A549 (cell line): ENCODE results near the gene HOXA13.

Experiments
- POLR2A ChIP-seq: IDR thresholded peaks from 2 replicates; pipeline ENCODE4 v1.6.1; 2012; ENCODE audit warnings: mild to moderate bottlenecking, low read length
- TF ChIP-seq, protein P1 (sequence below): fragments of >200 bp; sonication (Bioruptor Twin); formaldehyde crosslinking; IDR thresholded peaks from 3 replicates; pipeline ENCODE4 v1.5.1; 2016

DNA sequence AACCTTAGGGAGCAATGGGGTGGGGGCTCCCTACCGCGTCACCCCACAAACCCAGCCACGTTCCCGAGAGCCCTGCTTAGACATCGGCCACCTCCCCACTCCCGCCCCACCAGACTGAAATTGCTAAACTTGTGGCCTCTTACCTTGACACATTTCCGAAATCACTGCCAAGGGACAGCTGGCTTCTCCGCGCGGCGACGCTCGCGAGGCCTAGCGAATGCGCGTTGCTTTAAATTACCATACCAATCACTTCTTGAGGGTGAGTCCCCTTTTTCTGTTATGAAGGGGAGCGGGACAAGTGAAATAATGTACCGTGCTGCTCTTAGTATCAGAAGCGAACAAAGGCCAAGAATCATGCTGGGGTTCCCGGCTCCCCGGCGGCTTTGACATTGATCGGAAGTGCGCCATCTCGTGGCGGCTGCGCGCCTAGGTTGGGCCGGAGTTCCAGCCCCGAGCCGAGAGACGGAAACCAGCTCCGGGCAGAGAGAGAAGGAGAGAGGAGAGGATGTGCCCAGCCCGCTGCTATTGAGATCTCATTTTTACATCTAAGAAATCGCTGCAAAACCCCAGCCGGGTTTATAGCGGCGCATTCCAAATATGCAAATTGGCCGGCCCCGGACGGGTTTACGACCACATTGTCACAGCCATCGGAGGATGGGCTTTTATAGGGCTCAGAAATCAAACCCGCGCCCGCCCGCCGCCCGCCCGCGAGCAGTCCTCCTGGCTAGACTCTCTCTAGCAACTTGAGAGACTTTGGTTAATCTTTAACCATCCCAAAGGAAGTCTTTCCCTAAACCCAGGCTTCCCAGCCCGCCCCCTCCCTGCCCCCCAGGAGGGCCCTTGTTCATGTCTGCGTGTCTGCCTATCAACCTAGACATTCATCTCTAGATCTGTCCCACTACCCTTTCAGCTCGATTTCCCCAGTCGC lies 20.1 kb downstream of the HOXA13 start:
- TF ChIP-seq, protein P1, sequence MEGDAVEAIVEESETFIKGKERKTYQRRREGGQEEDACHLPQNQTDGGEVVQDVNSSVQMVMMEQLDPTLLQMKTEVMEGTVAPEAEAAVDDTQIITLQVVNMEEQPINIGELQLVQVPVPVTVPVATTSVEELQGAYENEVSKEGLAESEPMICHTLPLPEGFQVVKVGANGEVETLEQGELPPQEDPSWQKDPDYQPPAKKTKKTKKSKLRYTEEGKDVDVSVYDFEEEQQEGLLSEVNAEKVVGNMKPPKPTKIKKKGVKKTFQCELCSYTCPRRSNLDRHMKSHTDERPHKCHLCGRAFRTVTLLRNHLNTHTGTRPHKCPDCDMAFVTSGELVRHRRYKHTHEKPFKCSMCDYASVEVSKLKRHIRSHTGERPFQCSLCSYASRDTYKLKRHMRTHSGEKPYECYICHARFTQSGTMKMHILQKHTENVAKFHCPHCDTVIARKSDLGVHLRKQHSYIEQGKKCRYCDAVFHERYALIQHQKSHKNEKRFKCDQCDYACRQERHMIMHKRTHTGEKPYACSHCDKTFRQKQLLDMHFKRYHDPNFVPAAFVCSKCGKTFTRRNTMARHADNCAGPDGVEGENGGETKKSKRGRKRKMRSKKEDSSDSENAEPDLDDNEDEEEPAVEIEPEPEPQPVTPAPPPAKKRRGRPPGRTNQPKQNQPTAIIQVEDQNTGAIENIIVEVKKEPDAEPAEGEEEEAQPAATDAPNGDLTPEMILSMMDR: peak; percentile 84
- TF ChIP-seq POLR2A: peak; percentile 31; the same call in 1 of the 2 replicates
